Vagina (tissue), 2 donors: ENCODE results near the gene PER3. TPM values are rescaled to one million over a fixed set of nuclear protein-coding genes. Genes with fewer than 3 reads are reported as not detected.

ENCODE experiments used
- DNase-seq, 2 donors: peaks; one replicate each; pipeline ENCODE4 v3.0.0-alpha.2; 2017; ENCODE audit errors: extremely low spot score in 2 of 2
- H3K27ac ChIP-seq: fragments of 200-600 bp; sonication (generic); one replicate; pipeline ENCODE4 v1.5.1; 2019
- H3K27me3 ChIP-seq: fragments of 200-600 bp; sonication (generic); one replicate; pipeline ENCODE4 v1.5.1; 2019
- H3K36me3 ChIP-seq, 2 donors: fragments of 200-600 bp; sonication (generic); one replicate each; pipeline ENCODE4 v1.5.1; 2017 to 2019
- H3K4me1 ChIP-seq: fragments of 200-600 bp; sonication (generic); one replicate; pipeline ENCODE4 v1.5.1; 2019
- H3K4me3 ChIP-seq, 2 donors: fragments of 200-600 bp; sonication (generic); 1 replicate in 1 of 2; 2 replicates in 1 of 2; pipeline ENCODE4 v1.5.1; 2016 to 2019
- H3K9me3 ChIP-seq: fragments of 200-600 bp; sonication (generic); one replicate; pipeline ENCODE4 v1.5.1; 2019
- POLR2A ChIP-seq, 2 donors: fragments of 450-650 bp; IDR thresholded peaks; one replicate each; pipeline ENCODE4 v1.6.1; 2017; ENCODE audit warnings: antibody characterized with exemption in 2 of 2, mild to moderate bottlenecking in 2 of 2, moderate library complexity in 2 of 2
- POLR2AphosphoS5 ChIP-seq, 2 donors: sonication (generic); formaldehyde crosslinking; IDR thresholded peaks; one replicate each; pipeline ENCODE4 v1.9.0; 2017; ENCODE audit warnings: antibody characterized with exemption in 2 of 2, mild to moderate bottlenecking in 2 of 2, low read depth in 1 of 2; ENCODE audit not compliant: insufficient read depth in 1 of 2
- intact Hi-C: fragments of 100-400 bp; cut with DNase I; formaldehyde crosslinking; loops from one replicate; pipeline ENCODE4 v1.15.1; 2023
- total RNA-seq: library from RNA; depleted of rRNA; stranded (reverse); fragments of >200 nt; gene quantifications from one replicate; pipeline ENCODE4 v1.2.3, GENCODE V29; 2016
- TF ChIP-seq, protein P1 (sequence below), 3 experiments: fragments of 450-650 bp in 2 of 3; fragments of 200-600 bp in 1 of 3; sonication (generic) in 1 of 3; IDR thresholded peaks; one replicate each; pipeline ENCODE4 v1.5.1; 2017 to 2019; ENCODE audit warnings: antibody characterized with exemption in 3 of 3, mild to moderate bottlenecking in 2 of 3, moderate library complexity in 2 of 3

PER3 gene
- total RNA-seq, 1 donor from 2014 or later = 24.6 TPM

DNA sequence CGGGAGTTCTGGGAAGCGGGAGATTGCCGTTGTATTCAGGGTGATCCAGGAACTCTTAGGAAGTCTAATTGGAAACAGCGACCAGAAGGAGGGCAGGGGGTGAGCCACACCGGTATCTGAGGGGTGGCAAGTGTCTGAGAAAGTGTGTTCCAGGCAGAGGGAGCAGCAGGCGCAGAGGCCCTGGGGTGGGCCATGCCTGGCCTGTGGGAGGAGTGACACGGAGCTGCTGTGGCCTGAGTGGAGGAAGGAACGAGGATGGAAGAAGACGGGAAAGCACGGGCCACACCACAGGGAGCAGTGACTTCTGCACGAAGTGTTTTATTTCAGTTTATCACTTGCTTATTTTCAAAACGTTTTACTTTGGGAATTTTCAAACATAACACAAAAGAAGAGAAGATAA lies 11.3 kb downstream of the PER3 start:
- no peak overlapping the region for H3K4me3 ChIP-seq
- H3K4me1 ChIP-seq = no peaks in the 10 kb centered on the region
- intact Hi-C loops = no loop called here
- H3K27me3 ChIP-seq = no peaks in the 10 kb centered on the region
- TF ChIP-seq POLR2A (IDR thresholded peaks at IDR 0.05) = no peak
- TF ChIP-seq, protein P1, sequence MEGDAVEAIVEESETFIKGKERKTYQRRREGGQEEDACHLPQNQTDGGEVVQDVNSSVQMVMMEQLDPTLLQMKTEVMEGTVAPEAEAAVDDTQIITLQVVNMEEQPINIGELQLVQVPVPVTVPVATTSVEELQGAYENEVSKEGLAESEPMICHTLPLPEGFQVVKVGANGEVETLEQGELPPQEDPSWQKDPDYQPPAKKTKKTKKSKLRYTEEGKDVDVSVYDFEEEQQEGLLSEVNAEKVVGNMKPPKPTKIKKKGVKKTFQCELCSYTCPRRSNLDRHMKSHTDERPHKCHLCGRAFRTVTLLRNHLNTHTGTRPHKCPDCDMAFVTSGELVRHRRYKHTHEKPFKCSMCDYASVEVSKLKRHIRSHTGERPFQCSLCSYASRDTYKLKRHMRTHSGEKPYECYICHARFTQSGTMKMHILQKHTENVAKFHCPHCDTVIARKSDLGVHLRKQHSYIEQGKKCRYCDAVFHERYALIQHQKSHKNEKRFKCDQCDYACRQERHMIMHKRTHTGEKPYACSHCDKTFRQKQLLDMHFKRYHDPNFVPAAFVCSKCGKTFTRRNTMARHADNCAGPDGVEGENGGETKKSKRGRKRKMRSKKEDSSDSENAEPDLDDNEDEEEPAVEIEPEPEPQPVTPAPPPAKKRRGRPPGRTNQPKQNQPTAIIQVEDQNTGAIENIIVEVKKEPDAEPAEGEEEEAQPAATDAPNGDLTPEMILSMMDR (IDR thresholded peaks at IDR 0.05) = no peak
- TF ChIP-seq POLR2AphosphoS5 (IDR thresholded peaks at IDR 0.05; ENCODE audit: insufficient read depth in 1 of 2, low read depth in 1 of 2) = no peak
- H3K9me3 ChIP-seq = no peaks in the 10 kb centered on the region
- DNase-seq = no peak
- H3K27ac ChIP-seq = no peak overlapping the region
- H3K36me3 ChIP-seq = peaks cover 0 to 68% of the 10 kb centered on the region in 2 donors

DNA sequence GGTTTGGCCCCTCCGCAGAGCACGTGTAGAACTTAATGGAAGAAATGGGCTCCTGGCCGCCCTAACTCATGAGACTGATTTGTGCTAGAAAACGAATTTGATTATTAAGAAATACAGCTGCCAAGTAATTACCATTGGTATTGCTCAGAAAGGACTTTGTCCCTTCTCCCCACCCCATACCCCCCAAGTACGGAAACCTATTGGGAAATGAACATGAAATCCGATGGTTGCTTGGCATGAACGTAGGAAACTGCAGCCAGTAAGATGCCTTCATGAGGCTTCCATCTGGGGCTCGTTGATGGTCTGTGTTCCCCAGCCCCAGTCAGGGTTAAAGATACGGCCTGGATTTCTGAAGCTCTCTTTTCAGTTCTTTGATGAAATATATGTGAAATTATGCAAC lies 21.4 kb downstream of the PER3 start:
- H3K36me3 ChIP-seq = peaks cover 0 to 79% of the 10 kb centered on the region in 2 donors
- no peaks in the 10 kb centered on the region for H3K27me3 ChIP-seq
- H3K4me1 ChIP-seq = no peaks in the 10 kb centered on the region
- TF ChIP-seq, protein P1 (IDR thresholded peaks at IDR 0.05) = no peak
- no peak for TF ChIP-seq POLR2AphosphoS5 (IDR thresholded peaks at IDR 0.05; ENCODE audit: insufficient read depth in 1 of 2, low read depth in 1 of 2)
- TF ChIP-seq POLR2A (IDR thresholded peaks at IDR 0.05) = no peak
- DNase-seq = no peak
- intact Hi-C loops = no loop called here
- no peak overlapping the region for H3K27ac ChIP-seq
- no peaks in the 10 kb centered on the region for H3K9me3 ChIP-seq
- no peak overlapping the region for H3K4me3 ChIP-seq

GRCh38 chr1:7808253-7808844 lies 24.3 kb downstream of the PER3 start:
- no peaks in the 10 kb centered on the region for H3K9me3 ChIP-seq
- no peak for DNase-seq
- no peak overlapping the region for H3K4me3 ChIP-seq
- intact Hi-C loops = no loop called here
- H3K4me1 ChIP-seq = no peaks in the 10 kb centered on the region
- H3K36me3 ChIP-seq = peaks cover 0 to 82% of the 10 kb centered on the region in 2 donors
- H3K27ac ChIP-seq = no peak overlapping the region
- TF ChIP-seq POLR2AphosphoS5 (IDR thresholded peaks at IDR 0.05; ENCODE audit: insufficient read depth in 1 of 2, low read depth in 1 of 2) (no peak), POLR2A (IDR thresholded peaks at IDR 0.05) (no peak)
- TF ChIP-seq, protein P1 (IDR thresholded peaks at IDR 0.05) = no peak
- no peaks in the 10 kb centered on the region for H3K27me3 ChIP-seq

GRCh38 chr1:7809742-7810141 lies 25.7 kb downstream of the PER3 start:
- H3K4me3 ChIP-seq = no peak overlapping the region
- intact Hi-C loops = no loop called here

DNA sequence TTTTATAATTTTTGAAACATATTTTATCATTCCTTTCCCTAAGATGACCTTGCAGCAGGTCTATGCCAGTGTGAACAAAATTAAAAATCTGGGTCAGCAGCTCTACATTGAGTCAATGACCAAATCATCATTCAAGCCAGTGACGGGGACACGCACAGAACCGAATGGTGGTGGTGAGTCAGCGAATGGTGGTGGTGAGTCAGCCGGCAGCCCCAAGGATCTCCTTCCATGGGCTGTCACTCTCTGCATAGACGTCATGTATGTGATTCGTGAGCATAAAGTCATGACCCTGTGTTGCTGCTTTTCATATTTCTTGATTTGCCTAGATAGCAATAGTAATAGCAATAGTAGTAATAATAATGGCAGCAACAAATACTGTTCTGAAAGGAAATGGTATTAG lies 26.3 kb downstream of the PER3 start:
- intact Hi-C loops = no loop called here
- no peaks in the 10 kb centered on the region for H3K4me1 ChIP-seq
- TF ChIP-seq POLR2A (IDR thresholded peaks at IDR 0.05) (no peak), POLR2AphosphoS5 (IDR thresholded peaks at IDR 0.05; ENCODE audit: insufficient read depth in 1 of 2, low read depth in 1 of 2) (no peak)
- TF ChIP-seq, protein P1 (IDR thresholded peaks at IDR 0.05) = no peak
- H3K27me3 ChIP-seq = no peaks in the 10 kb centered on the region
- H3K36me3 ChIP-seq = peaks cover 0 to 70% of the 10 kb centered on the region in 2 donors
- H3K9me3 ChIP-seq = no peaks in the 10 kb centered on the region
- no peak for DNase-seq
- no peak overlapping the region for H3K27ac ChIP-seq
- H3K4me3 ChIP-seq = no peak overlapping the region

More at GRCh38 chr1:7809742-7810141, 25.7 kb downstream of the PER3 start:
- no peak overlapping the region for H3K27ac ChIP-seq
- DNase-seq = no peak
- H3K27me3 ChIP-seq = no peaks in the 10 kb centered on the region
- H3K4me1 ChIP-seq = no peaks in the 10 kb centered on the region
- no peak for TF ChIP-seq POLR2A (IDR thresholded peaks at IDR 0.05)
- no peak for TF ChIP-seq POLR2AphosphoS5 (IDR thresholded peaks at IDR 0.05; ENCODE audit: insufficient read depth in 1 of 2, low read depth in 1 of 2)
- TF ChIP-seq, protein P1 (IDR thresholded peaks at IDR 0.05) = no peak
- no peaks in the 10 kb centered on the region for H3K9me3 ChIP-seq
- H3K36me3 ChIP-seq = peaks cover 0 to 77% of the 10 kb centered on the region in 2 donors
